Stimulated activated CD8-positive, alpha-beta memory T cell treated with anti-CD3 and anti-CD28 coated beads, Interleukin-12 subunit alpha, Interleukin-12 subunit beta, amount 100 ng/mL, for 1 hour (primary cell): ENCODE data around the gene IRF4.
"Not testable (repeated sequence)": the region's sequence is repeated elsewhere in the genome, so short reads cannot be mapped to it uniquely, and the experiment has no call there.

ENCODE experiments used
- DNase-seq: peaks from one replicate; pipeline ENCODE4 v3.0.0-alpha.2; 2020; ENCODE audit warnings: low read depth

The IRF4 gene

DNA sequence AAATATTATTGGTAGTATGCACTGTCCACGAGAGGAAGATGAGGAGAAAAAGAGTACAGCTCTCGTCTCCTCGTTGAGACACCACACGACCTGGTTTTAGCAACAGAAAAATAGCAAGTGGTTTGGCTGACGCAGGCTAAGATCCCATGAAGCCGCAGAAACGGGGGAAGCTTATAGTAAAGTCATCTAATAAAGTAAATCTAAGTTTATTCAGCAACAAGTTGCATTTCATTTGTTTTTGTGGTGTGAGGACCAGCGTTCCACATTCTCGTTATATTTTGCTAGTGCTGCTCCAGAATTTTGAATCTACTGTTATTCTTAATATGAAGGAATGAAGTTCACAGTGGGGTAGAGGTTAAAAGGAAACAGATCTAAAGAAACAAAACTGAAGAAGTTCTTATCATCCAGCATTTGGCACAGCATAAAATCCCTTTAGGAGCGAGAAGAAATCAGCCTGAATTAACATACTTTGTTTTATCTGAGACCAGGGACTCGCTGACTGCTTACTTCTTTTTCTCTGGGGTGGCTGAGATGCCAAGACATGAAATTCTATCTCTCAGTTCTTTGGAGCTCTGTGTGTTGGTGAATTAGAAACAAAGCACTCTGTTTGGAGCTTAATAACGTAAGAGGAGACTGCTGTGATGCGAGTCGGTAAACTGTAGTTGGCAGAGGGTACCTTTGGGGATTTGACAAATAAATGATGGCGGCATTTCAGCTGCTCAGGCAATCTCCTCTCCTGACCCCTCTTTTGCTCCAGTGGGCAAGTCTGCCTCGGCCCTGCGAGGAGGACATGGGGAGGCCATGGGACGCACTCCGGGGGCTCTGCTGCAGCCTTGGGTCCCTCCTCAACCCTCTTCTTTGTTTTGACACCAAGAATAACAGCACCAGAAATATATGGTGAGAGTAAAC, 24.9 kb upstream of the IRF4 start:
- DNase-seq: no peak

DNA sequence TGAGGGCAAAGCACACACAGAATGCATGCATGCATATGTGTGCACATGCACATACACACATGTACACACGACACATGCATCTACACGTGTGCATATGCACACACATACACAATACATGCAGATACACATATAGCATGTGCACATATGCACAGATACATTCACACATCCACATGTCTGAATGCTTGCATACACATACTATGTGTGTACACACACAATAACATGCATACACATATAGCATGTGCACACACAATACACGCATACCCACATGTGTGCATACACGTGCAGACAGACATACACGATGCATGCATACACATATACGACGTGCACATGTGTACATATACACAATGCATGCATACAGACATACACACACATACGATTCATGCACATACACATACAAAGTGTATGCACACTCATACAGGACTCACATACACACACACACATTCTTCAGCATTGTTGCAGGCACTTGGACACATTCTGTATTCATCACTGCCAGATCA, 24.2 kb upstream of the IRF4 start:
- no peak for DNase-seq

DNA sequence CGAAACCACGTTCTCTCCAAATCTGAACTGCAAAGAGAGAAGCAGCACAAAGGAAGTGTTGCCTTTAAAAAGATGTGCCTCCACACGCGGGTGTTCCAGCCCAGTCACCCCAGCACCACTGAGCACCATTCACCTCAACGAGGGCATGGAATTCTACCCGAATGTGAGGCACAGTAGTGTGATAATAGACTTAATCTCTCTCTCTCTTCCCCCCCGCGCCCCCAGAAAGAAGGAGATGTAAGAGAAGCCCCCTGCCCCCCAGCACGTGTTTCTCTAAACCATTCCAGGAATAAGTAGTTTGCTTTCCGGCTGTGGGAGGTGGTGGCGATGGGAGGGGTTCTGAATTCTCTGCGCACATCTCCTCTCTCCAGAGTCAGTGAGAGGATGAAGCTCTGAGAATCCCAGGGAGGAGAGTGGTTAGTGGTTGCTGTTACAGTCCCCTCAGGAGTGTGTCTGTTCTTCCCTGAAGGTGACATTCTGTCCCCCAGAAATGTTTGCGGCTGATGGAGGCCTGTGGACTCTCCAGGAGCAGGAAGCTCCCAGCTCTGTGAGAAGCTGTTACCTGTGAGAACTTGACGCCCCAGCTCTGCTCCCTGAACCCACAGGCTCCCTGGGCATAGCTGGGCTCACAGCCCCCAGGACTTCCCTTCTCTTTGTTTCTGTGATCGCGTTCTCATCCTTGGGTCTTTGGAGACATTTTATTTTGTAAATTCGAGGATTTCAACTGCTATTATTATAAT, 23.5 kb upstream of the IRF4 start:
- DNase-seq: no peak

DNA sequence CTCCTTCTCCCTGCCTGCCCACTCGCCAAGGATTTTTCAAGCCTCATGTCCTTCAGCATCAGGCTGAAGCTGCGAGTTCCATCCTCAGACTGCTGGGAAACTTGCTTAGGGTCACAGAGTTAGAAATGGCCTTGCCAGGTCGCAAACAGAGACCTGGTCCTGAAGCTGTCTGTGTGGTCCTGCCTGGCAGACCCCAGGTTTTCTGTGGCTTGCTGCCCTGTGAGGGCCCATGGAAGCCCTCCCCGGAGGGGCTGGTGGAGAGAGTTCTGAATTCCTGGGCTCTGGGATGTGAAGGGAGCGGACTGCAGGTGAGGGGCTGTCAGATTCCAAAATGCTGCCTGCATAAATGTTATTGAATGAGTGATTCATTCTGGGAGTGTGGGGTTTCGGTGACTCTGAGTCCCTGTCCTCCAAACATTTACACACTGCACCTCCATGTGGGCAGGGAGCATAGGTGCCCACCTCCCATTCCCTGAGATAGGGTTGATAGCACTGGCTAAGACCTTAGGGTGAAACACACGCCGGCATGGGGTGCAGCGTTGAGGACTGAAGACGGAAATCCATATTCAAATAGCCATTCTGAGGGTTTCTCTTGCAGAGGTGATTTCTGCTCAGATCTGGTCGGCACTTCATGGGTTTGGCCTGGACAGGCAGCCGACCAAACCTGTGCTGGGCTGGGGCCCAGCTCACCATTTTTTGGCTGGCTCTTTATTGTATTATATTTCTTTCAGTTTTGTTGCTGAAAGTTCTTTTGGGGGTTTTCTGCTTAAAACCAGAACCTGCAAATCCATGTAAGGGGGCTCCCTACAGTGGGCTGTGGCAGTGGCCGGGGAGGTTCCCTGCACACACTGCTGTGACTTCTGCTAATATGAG, 21.8 kb upstream of the IRF4 start:
- DNase-seq: no peak

DNA sequence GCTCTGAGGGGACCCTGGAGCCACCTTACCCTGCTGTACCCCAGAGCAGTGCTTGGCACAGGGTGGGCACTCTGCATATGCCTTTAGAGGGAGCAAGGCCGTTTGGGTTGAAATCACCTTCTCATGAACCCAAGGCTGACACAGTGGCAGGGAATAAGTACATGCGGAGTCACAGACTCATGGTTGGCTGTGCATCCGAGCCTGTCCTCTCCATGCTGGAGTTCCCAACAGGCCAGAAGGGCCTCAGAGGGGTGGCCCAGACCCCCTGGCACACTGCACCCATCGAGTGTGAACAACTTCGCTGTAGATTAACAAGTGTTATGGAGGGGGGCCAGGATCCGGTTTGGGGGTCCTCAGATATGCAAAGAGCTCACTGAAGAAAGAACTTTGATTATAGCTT, 21.0 kb upstream of the IRF4 start:
- DNase-seq: no peak

DNA sequence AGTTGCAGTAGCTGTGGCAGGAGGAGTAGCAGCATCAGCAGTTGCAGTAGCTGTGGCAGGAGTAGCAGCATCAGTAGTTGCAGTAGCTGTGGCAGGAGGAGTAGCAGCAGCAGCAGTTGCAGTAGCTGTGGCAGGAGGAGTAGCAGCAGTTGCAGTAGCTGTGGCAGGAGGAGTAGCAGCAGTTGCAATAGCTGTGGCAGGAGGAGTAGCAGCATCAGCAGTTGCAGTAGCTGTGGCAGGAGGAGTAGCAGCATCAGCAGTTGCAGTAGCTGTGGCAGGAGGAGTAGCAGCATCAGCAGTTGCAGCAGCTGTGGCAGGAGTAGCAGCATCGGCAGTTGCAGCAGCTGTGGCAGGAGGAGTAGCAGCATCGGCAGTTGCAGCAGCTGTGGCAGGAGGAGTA, 19.7 kb upstream of the IRF4 start:
- not testable (repeated sequence) for DNase-seq

DNA sequence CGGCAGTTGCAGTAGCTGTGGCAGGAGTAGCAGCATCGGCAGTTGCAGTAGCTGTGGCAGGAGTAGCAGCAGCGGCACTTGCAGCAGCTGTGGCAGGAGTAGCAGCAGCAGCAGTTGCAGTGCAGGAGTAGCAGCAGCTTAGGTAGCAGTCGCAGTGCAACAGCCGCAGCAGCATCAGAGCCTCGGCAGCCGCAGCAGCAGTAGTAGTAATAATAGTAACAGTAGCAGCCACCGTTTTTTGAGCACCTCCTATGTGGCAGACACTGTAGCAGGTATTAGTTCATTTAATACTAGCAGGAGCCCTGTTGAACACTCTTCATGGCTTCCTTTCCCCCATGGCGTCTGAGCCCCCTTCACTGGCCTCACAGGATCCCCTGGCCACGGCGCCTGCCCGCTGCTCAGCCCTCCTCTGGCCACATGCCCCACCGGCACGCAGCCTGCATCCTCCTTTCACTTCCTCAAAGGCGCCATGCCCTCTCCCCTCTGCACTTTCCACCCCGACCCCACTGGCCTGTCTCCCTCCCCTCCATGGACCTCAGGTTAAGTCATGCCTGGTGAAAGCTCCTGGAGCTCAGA, 19.1 kb upstream of the IRF4 start:
- DNase-seq: no peak

DNA sequence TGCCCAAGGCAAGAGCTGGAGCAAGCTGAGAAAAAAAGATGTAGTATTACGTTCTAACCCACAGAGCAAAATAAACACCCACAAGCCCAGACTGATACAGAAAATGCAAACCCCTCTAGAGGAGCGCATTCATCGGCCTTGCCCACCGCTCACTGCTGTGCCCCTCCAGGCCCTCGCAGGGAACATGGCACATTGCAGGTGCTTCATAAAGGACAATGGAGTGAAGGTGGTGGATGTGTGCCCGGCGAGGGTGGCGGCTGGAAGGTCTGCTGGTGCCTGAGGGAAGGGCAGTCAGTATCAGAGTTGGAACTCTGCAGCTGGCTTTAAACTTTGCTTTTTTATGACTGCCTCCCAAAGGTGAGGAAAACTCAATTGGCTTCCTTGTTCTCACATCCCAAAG, 18.5 kb upstream of the IRF4 start:
- DNase-seq: no peak

DNA sequence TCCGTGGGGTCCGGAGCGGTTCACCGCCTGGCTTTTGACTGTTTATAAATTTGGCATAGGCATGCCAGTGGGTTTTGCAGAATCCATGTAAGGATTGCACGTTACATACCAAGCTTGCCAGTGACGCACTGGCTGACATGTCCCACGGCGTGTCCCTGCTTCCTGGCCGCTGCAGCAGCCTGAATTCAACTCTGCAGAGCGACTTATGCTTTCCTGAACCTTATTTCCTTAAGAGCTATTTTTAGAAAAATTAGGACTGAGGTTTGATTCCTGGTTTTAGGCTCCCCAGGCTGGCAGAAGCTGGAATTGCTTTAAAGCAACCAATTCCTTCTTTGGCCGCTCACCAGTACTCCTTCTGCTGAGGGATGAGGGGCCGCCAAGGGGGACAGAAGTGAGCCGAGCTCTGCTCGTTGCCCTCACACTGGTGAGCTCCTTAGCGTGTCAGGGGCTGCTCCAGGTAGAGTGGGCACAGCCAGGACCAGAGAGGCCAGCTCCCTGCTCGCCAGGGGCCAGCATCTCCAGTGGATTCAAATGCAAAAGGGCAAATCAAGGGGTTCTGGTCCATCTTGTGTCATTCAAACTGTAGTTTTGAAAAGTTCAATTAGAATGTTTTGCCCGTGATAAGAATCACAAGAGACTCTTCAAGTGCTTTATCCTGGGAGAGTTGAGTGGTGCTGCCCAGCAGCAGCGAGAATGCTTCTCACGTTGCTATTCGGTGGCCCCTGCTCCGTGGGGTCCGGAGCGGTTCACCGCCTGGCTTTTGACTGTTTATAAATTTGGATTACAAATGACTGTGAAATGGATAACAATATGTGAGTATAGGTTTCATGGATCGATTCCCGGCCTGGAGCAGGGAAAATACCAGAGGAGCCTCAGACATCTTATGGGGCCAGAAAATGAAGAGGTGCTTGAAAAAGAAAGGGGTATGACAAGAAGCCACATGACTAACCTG, 17.5 kb upstream of the IRF4 start:
- DNase-seq: no peak

DNA sequence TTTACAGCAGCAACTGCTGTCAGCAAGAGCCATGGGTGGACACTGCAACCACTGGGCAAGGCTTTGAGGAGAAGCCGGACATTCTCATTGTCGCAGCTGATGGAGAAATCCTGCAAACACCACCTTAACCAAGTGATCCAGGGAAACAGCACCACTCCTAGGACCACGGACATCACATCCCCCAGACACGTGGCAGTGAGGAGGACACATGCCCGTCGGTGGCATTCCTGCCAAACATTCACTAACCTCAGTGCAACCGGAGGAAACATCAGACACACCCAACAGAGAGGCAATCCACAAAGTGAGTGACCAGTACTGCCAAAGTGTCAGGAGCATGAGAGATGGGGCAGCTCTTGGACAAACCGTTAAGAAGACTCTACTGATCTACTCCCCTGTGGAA, 16.6 kb upstream of the IRF4 start:
- no peak for DNase-seq

DNA sequence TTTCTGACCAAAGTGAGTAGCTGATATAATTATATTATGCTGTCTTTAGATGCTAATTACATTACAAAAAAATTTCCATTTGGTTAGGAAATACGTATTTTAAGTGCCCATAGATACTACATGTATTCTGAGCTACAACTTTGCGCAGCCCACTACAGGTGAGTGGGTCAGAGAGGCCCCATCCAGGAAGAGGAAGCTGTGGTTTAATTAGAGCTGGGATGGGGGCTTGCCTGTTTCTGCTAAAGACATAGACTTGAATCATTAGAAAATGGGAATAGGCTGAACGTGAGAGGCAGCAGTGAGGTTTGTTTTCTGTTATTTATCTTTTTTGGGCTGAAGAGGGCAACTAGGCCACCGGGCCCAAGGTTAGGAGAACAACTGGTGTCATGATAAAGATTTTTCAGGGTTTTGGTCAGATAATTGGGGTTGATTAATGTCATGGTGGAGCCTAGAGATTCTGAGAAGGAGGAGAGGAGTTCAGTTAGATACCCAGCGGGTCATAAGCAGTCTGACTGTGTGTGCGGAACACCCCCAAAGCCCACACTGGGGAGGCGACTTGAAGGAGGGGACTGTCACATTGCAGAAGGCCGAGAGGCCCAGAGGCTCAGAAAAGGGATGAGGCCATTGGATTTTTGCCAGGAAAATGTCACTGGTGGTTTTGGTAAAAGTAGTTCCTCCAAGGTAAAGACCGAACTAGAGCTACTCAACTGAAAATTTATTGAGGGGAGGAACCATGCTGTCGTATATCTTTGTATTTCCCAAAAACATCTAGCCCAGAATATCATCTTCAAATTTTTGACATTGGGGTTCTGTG, 14.5 kb upstream of the IRF4 start:
- no peak for DNase-seq

DNA sequence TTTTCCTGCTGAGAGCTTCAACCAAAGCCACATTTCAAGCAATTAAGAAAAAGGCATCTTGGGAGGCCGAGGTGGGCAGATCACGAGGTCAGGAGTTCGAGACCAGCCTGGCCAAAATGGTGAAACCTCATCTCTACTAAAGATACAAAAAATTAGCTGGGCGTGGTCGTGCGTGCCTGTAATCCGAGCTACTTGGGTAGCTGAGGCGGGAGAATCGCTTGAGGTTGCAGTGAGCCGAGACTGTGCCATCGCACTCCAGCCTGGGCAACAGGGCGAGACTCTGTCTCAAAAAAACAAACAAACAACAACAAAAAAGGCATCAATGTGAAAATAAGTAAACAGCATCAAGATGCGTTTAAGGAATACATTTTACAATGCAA, 13.9 kb upstream of the IRF4 start:
- DNase-seq: not testable (repeated sequence)

DNA sequence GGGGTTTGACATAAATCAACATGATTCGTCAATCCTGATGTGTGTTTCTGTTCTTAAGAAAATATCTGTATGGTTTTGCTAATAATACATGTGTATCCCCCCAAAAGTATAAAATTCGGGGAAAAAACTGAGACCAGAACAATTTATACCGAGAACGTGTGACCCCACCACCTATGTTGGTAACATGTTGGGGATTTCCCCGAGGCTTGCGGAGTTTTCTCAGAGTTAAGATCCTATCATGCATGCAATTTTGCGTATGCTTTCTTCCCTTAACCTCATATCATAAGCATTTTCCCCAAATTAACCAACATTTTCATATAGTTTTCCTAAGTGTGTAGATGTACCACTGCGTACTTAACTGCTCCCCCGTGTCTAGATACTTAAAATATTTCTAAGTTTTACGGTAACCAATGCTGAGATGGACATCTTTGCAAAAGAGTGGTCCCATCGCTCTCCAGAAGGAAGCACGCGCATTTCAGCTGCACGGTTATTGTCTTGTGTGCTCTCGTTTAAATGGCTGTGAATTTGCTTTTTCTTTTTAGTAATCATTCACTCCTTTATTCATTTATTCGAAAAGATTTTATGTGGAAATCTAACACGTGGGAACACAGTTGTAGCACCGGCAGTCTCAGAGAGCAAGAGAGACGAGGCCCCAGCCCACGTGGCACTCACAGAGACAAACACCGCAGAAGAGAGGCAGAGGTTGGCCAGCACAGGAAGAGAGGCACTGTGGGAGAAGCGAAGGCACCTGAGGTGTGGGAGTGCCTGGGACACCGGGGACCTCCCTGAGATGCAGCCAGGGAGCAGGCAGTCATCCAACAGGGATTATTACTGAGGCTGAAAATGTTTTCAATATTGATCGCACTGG, 13.2 kb upstream of the IRF4 start:
- DNase-seq: no peak

DNA sequence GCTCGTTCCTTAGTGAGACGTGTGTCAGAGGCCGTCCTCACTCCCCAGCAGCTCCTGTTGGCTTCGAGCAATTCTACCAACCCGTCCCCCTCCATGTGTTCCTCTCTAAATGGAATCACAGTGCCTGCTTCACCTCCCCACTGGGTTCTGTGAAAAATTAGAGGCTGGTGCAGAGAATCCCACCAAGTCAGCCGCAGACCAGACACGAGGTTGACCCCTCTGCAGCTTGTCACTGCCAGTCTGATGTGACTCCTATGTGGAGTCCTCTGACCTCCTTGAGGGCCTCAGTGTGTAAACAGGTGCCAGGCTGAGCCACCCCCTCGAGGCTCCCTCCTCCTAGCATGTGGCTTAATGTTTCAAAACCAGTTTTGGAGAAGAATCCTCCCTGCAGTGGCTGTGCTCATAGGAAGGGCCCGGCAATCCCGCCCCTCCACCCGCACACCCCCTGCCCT, 12.6 kb upstream of the IRF4 start:
- no peak for DNase-seq

DNA sequence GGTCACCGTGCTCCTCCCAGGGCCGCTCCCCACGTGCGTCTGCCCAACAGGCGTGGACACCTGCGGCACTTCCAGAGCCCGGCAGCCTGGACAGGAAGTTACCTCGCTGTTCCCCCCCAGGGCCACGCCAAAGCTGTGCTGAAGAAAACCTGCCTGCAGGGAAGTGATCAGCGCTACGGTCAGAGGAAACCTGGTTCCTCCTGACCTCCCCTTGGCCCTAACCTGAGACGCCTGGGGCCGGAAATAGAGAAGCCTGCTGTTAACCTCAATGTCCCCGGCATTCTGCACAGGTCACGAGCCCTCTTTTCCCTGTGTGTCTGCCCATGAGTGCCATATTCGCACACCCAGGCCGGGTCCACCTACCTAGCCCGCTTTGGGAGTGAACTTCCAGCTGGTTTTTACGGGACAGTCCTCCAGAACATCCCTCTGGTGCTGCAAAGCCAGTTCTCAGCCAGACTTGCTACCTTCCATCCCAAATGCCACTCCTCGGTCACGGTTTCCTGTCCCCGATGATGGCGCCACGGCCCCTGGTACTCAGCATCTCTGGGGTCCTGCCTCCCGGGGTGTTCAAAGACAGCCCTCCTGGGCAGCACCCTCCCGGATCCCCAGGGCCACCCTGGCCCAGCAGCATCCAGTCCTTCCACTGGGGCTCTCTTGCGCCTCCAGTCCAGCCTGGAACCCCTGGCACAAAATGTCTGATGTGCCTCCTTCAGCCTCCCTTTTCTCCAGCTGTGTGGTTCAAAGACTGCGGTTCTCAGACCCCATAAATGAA, 12.0 kb upstream of the IRF4 start:
- no peak for DNase-seq

DNA sequence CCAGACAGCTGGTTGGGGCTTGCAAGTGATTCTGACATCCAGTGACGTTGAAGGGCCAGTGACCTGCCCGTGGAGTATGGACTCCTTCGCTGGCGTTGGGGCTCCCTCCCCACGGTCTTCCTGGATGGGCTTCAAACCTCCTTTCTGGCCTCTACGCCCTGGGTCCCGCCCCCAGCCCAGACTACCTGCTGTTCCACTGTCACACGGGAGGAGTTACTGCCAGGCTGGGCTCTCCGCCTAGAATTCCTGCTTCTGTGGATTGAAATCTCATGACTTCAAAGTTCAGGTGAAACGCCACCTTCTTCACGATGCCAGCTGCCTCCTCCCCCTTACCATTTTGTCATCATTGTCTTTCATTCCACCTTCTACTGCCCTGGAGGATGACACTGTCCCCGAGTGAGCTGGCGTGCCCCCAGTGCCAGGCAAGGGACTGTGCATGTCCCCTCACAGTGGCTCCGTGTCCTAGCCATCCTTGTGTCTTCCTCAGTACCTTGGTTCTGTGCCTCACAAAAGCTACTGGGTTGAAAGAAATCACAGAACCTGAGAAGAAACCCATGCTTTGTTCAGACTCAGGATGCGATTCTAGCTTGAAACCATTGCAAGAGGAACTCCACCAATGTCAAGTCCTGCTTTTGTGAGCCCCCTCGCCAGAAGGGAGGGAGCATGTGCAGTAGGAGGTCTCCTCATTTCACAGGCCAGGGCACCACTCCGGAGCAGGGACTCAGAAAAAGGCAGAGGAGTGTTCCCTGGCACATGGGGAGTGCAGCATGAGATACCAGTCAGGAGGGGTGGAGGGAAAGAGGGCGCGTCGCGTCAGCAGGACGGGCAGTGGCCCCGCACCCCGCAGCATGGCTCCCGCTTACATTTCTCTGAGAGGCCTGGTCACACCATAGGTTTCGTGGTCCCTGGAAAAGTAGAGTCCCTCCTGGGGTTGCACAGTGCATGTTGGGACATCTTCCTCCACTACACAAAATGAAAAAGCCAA, 11.0 kb upstream of the IRF4 start:
- no peak for DNase-seq
